NCI-H774 (cell line): Measurements from ENCODE around the gene VAT1.
"Not testable (repeated sequence)": the region's sequence is repeated elsewhere in the genome, so short reads cannot be mapped to it uniquely, and the experiment has no call there.

Source experiments
- DNase-seq: peaks from one replicate; lab custom pipeline; 2025; lab: John Stamatoyannopoulos, UW

Gene VAT1

GRCh38 chr17:42973323-42973722 is 48.9 kb downstream of the VAT1 start:
- not testable (repeated sequence) for DNase-seq

- DNase-seq: no peak
Measured at GRCh38 chr17:42971589-42971988, 50.6 kb downstream of the VAT1 start.

- DNase-seq: no peak
Measured at GRCh38 chr17:42969001-42969581, 53.1 kb downstream of the VAT1 start.

- DNase-seq: no peak
Measured at GRCh38 chr17:42967925-42968324, 54.3 kb downstream of the VAT1 start.
